Chondrocyte (in vitro differentiated cells): ENCODE data around the gene ADAM23. TPM values are rescaled to one million over a fixed set of nuclear protein-coding genes. Genes with fewer than 3 reads are reported as not detected.
A peak's percentile ranks its signal among the peaks of the same experiment; 100 is the strongest.

ENCODE experiments used
- DNase-seq: peaks from one replicate; pipeline ENCODE4 v3.0.0; 2021; ENCODE audit warnings: mixed read lengths, low spot score
- H3K27ac Mint-ChIP-seq: one replicate; pipeline ENCODE4 v1.8.0; 2021; ENCODE audit warnings: mild to moderate bottlenecking, moderate library complexity, mixed read lengths; ENCODE audit not compliant: unreplicated experiment
- H3K27me3 Mint-ChIP-seq: 2 replicates; pipeline ENCODE4 v1.8.0; 2021; ENCODE audit warnings: low read depth, mixed read lengths
- H3K36me3 Mint-ChIP-seq: 2 replicates; pipeline ENCODE4 v1.8.0; 2021; ENCODE audit warnings: low read depth, mixed read lengths
- H3K4me1 Mint-ChIP-seq: 2 replicates; pipeline ENCODE4 v1.8.0; 2021; ENCODE audit warnings: low read depth, mild to moderate bottlenecking, mixed read lengths
- H3K4me3 Mint-ChIP-seq: one replicate; pipeline ENCODE4 v1.8.0; 2021; ENCODE audit warnings: mild to moderate bottlenecking, moderate library complexity, mixed read lengths; ENCODE audit not compliant: unreplicated experiment
- H3K9me3 Mint-ChIP-seq: 2 replicates; pipeline ENCODE4 v1.8.0; 2021; ENCODE audit warnings: low read depth, mixed read lengths
- total RNA-seq: library from RNA; stranded (reverse); gene quantifications from 3 replicates; pipeline ENCODE4 v1.2.1, GENCODE V29; 2021
- TF ChIP-seq, protein P1 (sequence below): fragments of 200-600 bp; sonication (generic); IDR thresholded peaks from 2 replicates; pipeline ENCODE4 v1.5.0; 2021; ENCODE audit warnings: antibody characterized with exemption, mild to moderate bottlenecking, moderate library complexity

The ADAM23 gene
- total RNA-seq, 1 donor from 2014 or later = 22.7 TPM

DNA sequence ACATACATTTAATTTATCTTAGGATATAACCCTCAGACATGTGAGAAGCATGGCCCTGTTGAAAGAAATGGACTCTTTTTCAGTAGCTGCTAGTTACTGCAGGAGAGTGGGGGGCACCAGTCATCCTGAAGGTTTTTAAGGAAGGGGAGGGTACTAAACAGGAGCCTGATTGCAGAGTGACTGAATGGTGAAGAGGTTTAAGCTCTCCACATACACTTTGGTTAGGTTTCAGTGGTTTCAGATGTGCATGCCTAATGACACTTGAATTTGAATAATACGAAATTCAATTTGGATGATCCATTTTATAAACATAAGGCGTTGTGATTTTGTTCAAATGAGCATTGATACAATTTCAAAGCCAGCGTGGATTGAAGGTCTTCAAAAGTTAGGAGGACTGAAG lies 188.0 kb downstream of the ADAM23 start:
- Mint-ChIP-seq H3K27me3 (peaks cover 28% of the 10 kb centered on the region), H3K4me1 (no peaks in the 10 kb centered on the region), H3K4me3 (no peak overlapping the region), H3K27ac (no peak overlapping the region), H3K36me3 (no peaks in the 10 kb centered on the region), H3K9me3 (no peaks in the 10 kb centered on the region)
- DNase-seq = no peak
- TF ChIP-seq, protein P1, sequence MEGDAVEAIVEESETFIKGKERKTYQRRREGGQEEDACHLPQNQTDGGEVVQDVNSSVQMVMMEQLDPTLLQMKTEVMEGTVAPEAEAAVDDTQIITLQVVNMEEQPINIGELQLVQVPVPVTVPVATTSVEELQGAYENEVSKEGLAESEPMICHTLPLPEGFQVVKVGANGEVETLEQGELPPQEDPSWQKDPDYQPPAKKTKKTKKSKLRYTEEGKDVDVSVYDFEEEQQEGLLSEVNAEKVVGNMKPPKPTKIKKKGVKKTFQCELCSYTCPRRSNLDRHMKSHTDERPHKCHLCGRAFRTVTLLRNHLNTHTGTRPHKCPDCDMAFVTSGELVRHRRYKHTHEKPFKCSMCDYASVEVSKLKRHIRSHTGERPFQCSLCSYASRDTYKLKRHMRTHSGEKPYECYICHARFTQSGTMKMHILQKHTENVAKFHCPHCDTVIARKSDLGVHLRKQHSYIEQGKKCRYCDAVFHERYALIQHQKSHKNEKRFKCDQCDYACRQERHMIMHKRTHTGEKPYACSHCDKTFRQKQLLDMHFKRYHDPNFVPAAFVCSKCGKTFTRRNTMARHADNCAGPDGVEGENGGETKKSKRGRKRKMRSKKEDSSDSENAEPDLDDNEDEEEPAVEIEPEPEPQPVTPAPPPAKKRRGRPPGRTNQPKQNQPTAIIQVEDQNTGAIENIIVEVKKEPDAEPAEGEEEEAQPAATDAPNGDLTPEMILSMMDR = no peak

DNA sequence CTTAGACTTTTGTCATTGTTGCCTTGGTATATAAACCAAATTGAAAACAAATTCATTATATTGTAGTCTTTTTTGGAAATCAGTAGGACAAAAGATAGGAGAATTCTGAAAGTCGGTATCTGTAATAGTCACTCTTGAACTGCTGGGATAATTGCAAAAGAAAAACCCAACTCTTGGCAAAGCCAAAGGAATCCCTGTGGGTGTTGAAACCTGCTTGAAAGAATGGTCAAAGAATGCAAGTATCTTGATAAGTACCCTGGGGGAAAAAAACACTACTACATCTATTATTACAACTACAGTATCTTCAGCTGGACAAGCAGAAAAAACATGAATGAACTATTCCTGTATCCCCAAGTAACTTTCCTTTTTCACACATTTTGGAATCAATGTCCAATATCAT lies 191.7 kb downstream of the ADAM23 start:
- H3K36me3 Mint-ChIP-seq = no peaks in the 10 kb centered on the region

DNA sequence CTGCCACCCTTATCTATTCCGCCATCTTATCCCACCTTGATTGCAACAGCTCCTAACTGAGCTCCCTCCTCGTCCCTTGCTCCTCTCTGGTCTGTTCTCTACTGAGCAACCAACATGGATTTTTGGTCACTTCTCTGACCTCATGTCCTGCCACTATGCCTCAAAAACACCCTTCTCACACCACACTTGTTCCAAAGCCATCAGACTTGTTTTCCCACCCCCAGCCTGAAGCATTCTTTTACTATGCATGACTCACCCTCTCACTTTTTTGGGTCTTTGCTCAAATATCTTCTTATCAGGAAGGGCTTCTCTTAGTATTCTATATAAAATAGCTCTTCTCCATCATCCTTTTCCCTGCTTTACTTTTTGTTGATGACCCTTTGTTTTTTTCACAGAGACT lies 196.3 kb downstream of the ADAM23 start:
- Mint-ChIP-seq H3K4me3 (no peak overlapping the region), H3K27ac (no peak overlapping the region), H3K36me3 (no peaks in the 10 kb centered on the region), H3K27me3 (peaks cover 11% of the 10 kb centered on the region), H3K4me1 (peaks cover 4% of the 10 kb centered on the region), H3K9me3 (no peaks in the 10 kb centered on the region)
- TF ChIP-seq, protein P1 = no peak
- DNase-seq = no peak

More for the DNA sequence above, 191.7 kb downstream of the ADAM23 start:
- DNase-seq = no peak
- TF ChIP-seq, protein P1 = no peak
- Mint-ChIP-seq H3K4me3 (no peak overlapping the region), H3K4me1 (no peaks in the 10 kb centered on the region), H3K27me3 (peaks cover 12% of the 10 kb centered on the region), H3K9me3 (no peaks in the 10 kb centered on the region), H3K27ac (no peak overlapping the region)

DNA sequence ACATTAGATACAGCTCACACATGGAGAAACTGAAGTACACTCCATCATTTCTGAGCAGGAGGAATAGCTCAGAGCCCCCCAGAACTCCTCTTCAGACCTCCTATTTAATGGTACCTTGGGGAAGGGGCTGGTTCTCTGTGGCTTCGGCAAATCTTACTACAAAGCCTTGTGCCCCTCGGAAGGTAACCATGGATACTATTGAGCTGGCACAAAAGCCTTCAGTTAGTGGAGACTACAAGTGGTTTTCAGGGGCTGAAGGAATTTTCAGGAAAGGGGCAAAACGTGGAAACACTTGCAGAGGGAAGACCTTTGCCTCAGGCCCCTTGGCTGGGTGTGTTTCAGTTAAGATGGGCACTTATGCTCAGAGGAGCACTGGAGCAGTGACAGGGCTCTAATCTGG lies 197.9 kb downstream of the ADAM23 start:
- TF ChIP-seq, protein P1 = no peak
- H3K36me3 Mint-ChIP-seq = no peaks in the 10 kb centered on the region
- H3K4me1 Mint-ChIP-seq = peaks cover 4% of the 10 kb centered on the region

DNA sequence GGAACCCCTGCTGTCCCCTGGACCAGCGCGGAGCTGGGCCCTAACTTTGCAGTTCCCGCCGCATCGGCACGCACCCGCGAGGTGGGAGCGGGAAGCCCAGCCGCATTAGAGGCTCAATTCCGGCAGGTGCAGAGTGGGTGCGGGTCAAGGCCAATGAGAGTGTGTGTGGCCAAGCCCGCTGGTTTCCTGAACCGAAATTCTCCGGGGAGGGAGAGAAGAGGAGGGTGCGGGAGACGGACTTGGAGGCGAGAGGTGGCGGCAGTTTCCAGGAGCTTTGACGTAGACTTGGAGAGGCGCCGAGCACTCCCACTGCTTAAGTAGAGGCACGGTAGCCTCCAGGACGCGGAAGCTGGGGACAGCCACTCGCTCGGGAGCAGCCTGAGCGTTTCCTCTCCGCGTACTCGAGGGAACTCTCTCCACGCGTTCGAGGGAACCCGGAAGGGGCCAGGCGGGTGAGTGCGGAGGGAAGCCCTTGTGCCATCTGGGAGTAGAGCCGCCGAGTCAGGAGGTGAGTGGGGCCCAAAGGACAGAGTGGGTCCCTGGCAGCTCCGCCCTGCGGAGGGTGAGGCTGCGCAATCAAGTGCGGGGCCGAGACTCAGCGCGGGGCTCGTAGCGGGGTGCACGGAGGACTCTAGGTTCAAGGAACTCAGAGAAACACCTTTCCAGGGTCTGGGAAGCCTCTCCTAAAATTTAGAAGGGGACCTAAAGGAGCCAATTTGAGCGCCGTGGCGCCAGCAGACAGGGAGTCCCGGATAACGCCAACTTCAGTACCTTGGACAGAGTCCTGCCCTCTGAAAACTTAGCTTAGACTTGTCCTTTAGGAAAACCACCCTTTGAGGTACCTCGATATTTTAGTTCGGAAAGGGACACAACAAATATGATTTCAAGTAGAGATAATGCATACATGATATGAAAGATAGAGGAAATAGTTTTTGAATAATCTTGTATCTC lies 199.0 kb downstream of the ADAM23 start, which contains the start of gene FAM237A:
Gene FAM237A (plus strand): TSS at position 413 of the 951 bp plus-strand sequence. CDS start 1,750 bp downstream, outside the sequence.
- TF ChIP-seq, protein P1 = no peak
- H3K9me3 Mint-ChIP-seq = no peaks in the 10 kb centered on the region

More for the DNA sequence above, 197.9 kb downstream of the ADAM23 start:
- H3K27ac Mint-ChIP-seq = no peak overlapping the region
- peaks cover 14% of the 10 kb centered on the region for H3K27me3 Mint-ChIP-seq
- H3K9me3 Mint-ChIP-seq = no peaks in the 10 kb centered on the region
- no peak overlapping the region for H3K4me3 Mint-ChIP-seq
- DNase-seq = no peak

More for the DNA sequence above, 199.0 kb downstream of the ADAM23 start, which contains the start of gene FAM237A:
- H3K27ac Mint-ChIP-seq = no peak within 1 kb of the TSS
- H3K27me3 Mint-ChIP-seq = peaks cover 13% of the 10 kb centered on the region
- H3K4me3 Mint-ChIP-seq = no peak within 1 kb of the TSS
- peaks cover 4% of the 10 kb centered on the region for H3K4me1 Mint-ChIP-seq
- no peaks in the 10 kb centered on the region for H3K36me3 Mint-ChIP-seq
- DNase-seq = peak; percentile 70
